ENCODE measurements around the gene CMTM8. TPM values are rescaled to one million over a fixed set of nuclear protein-coding genes. Genes with fewer than 3 reads are reported as not detected.

CMTM8 gene
- total RNA-seq, 1 experiment from 2014 or later: 9.0 TPM

DNA sequence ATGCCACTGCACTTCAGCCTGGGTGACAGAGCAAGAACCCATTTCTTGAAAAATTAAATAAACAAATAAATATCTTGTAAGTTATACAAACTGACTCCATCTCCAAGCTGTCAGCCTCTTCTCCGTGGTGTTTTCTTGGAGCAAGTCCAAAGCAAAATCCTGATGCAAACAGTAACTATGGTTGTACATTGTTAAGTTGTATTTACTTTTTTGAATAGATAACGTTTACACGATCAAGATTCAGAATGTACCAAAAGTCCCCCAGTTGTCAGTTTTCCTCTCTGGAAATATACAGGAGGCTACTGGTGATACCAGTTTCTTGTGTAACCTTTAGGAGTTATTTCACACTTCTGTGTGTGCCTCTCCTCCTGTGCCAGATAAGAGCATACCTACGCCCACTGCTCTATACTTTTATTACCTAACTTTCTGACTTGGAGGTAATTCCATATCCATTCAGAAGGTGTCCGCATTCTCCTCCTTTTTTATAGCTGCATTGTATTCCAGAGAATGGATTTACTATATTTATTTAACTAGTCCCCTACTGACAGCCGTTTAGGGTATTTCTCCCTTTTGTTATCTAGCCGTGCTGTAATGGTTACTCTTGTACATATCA lies 167.3 kb downstream of the CMTM8 start:
- no peak for DNase-seq (ENCODE audit: low spot score)

DNA sequence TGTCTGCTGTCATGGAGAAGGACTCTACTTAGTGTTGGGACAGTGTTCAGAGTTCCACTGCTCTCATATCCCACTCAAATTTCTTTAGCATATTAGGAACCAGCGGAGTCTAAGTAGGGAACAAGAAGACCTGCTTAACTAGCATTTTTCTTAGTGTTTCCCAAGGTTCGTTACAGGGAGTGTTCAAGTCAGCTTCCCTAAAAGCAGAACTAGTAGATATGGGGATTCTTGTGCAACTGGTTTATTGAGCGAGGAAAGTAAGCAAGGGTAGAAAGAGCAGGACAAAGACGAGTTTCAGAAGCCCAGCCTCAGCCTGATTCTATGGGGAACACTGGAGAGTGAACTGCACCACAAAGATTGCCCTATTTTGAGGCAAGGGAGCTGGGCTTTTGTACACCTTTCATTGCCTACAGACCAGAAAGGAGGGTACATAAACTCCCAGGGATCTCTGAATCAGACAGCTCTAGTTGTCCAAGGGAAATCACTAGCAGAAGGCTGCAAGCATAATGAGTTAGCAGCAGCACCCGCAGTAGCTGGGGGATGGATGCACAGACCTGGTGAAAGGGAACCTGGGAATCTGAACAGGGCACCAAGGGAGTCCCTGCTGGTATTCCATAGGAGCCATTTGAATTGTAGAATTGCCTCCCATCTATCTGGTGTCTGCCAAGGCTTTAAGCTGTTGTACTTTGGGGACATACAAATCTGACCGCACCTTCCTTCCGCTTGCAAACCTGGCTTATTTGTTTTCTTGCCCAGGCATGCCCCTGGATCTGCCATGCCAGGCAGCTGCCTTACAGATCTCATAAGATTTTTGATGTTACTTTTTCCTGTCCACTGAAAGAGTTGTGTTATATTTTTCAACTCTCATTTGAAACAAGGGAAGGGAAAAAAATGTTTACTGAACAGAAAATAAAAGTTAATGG lies 168.3 kb downstream of the CMTM8 start:
- DNase-seq (ENCODE audit: low spot score): peak; percentile 20

DNA sequence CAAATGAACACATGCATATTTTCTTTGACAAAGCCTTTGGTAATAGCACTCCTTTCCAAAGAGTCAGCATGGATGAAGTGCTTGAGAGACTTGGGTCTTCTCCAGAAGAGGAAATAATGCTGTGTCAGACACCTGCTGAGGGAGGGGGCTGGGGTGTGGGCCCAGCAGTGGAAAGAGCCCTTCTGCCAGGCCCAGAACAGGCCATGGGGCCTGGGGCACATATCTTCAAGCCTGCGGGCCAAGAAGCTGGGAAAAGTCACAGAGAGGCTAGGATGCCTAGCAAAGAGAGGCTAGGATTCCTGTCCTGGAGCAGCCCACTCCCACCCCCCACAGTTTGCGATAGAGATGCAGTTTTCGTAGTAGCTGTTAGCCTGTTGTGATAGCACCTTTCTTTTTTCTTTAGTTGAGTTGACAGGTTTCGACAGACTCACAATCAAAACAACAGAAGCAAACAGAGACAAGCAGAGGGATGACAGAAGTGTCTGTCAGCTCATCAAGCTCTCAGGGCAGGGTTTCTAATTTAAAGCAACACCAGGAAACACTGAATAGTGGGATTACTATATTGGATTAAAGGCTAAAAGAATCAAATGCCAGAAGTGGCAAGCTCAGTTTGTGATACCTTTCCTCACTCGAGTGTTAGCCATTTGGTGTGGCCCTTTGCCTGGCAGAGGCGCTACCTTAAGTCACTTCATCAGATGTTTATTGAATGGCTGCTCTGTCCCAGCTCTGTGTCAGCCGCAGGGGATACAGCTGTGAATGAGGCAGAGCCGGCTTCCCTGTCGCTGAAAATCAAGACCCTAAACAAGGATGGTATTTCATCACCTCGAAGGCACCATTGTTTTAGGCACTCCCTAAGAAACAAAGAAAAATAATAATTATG lies 172.1 kb downstream of the CMTM8 start:
- no peak for DNase-seq (ENCODE audit: low spot score)

DNA sequence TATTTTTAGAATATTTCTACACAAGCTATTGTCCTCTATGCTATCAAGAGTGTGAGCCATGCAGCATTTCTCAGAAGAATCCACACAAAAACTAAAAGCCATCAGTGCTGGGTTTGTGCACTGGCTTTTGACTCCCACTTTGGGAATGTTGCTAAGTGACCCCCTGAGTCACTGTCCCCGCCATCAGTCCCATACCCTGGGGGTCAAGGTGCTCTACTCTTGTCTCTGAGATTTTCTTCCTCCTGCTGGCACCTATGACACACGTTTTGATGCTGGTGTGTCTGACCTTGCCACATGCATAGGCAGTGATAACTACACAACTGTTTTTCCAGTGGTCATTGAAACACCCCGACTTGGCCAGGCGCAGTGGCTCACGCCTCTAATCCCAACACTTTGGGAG lies 173.0 kb downstream of the CMTM8 start:
- no peak for DNase-seq (ENCODE audit: low spot score)

DNA sequence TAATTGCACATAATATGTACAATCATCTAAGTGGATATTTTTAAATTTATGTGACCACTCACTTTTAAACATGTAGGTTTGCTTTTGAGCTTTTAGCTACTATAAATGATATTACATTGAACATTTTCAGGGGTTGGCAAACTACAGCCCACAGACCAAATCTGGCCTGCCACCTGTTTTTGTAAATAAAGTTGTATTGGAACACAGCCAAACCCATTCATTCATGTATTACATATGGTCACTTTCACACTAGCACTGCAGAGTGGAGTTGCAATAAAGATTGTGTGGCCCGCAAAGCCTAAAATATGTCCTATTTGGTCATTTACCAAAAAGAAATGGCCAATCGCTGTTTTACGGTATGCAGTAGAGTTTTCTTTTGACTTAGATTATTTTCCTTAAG lies 174.4 kb downstream of the CMTM8 start:
- DNase-seq (ENCODE audit: low spot score): no peak

DNA sequence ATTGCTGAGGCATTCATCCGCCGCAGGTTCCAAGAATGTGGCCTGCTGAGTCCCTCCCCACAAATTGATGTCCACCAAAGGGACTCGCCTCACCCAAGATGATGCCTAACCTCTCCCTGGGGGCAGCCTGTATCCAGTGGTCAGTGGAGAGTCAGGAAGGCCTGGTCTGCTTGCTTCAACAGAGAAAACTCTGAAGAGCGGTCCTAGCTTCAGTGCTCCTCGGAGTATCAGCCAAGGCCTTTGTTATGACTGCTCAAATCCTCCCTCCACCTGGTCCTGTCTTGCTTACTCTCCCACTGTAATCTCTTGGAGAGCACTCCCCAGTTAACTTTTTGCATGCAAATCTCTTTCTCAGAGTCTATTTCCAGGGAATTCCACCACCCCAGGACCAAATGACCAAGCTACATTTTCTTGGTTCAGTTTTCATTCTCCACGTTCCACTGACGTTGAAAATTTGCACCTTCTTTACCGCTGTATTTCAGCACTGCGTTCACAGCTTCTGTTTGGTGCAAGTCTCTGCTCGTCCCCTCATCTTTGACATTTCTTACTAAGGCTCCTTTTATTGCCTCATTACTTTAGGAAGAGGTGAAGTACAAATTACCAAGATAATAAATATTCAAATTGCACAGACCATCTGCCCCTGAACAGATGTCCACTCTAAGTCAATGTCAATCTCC lies 175.5 kb downstream of the CMTM8 start:
- DNase-seq (ENCODE audit: low spot score): no peak

DNA sequence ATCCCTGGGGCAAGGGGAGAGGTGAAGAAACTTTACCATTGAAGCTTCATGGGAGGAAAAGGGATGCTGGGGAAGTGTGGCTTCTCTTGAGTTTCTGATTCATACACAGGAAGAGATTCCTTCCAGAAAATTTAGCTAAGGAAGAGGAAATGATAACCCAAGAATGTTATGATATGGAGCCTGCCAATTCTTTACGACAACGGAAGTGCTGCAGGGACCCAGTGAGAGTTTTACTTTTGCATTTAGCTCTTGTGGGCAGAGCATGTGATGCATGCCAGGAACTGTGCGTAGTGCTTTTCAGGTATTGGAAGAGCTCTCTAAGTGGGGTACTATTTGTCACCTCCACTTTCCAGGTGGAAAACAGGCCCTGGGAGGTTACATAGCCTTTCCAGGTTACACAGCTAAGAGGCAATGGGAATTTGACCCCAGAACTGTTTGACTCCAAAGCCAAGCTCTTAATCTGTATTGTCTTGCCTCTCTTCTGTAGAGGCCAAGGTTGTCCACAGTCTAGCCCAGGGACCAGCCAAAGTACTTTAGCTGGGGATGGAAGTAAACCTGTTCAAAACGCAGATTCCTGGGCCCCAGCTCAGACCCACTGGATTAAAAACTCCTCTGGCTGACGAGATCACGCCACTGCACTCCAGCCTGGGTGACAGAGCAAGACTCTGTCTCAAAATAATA lies 176.2 kb downstream of the CMTM8 start:
- no peak for DNase-seq (ENCODE audit: low spot score)

DNA sequence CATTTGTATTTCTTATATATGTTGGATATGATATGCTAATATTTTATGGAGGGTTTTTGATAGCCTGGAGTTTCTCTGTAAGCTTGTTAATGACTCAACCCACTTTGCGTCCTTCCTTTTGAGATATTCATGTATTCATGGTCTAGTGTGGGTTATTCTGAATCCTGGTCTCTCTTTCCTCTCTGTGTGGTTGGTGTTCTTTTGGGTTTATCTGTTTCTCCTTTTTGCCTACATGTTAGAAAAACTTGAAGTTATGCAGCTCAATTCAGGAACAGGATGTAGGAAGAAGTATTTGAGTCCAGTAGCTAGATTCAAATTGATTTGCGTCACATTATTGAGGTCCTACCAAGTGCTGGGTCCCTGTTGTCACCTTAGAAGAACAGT lies 181.3 kb downstream of the CMTM8 start:
- DNase-seq (ENCODE audit: low spot score): no peak

Small RNA genes within 50 kb of the gene (small RNA-seq; reads per million reads assigned to genes)
- gene AC097639.2: not detected

Other genes with a start within 250 kb of the CMTM8 start
- 6.0 and 12.9 TPM in 2 replicates for gene GPD1L, start 132.1 kb upstream of the CMTM8 start, total RNA-seq (2014; rRNA removed; shearing (Covaris generic))
- gene CMTM7, start 153.2 kb downstream of the CMTM8 start, total RNA-seq (2014; rRNA removed; shearing (Covaris generic)): 20.2 and 30.7 TPM in 2 replicates

Measured in HT-29 (cell line).